ENCODE measurements around the gene BPIFB2.
A peak's percentile ranks its signal among the peaks of the same experiment; 100 is the strongest.
"Not testable (repeated sequence)": the region's sequence is repeated elsewhere in the genome, so short reads cannot be mapped to it uniquely, and the experiment has no call there.

Gene BPIFB2

DNA sequence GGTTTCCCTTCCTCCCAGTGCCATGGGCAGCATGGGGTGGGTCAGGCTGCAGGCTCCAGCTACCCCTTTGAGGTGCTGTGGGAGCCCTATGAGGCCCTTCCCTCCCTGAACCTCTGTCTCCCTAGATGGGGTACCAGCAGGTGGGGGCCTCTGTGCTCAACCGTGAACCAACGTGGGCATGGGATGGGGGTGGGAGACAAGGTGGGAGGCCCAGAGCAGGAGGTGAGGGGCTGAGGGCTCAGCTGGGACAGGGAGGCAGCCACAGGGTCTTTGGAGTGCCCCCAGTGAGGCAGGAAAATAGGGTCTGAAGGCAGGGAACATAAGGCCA is 36.6 kb upstream of the BPIFB2 start:
- DNase-seq (ENCODE audit: low read depth), result no peak

DNA sequence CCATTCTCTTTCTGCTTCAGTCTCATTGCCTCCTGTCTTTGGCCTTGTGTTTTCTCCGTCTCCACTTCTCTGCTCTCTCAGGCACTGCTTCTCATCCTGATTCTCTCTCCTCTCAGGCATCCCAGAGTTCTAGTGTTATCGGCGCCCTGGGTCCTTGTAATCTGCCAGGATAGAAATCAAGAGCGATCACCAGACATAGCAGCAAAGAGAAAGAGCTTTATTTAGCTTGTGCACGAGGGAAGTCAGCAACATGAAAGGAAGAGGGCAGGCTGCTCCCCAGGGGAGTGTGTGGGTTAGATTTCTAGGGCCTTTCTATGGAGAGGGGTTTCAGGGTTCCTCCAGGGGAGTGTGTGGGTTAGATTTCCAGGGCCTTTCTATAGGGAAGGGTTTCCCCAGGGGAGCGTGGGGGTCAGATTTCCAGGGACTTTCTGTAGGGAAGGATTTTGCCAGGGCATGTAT is 35.8 kb upstream of the BPIFB2 start:
- no peak for DNase-seq (ENCODE audit: low read depth)

DNA sequence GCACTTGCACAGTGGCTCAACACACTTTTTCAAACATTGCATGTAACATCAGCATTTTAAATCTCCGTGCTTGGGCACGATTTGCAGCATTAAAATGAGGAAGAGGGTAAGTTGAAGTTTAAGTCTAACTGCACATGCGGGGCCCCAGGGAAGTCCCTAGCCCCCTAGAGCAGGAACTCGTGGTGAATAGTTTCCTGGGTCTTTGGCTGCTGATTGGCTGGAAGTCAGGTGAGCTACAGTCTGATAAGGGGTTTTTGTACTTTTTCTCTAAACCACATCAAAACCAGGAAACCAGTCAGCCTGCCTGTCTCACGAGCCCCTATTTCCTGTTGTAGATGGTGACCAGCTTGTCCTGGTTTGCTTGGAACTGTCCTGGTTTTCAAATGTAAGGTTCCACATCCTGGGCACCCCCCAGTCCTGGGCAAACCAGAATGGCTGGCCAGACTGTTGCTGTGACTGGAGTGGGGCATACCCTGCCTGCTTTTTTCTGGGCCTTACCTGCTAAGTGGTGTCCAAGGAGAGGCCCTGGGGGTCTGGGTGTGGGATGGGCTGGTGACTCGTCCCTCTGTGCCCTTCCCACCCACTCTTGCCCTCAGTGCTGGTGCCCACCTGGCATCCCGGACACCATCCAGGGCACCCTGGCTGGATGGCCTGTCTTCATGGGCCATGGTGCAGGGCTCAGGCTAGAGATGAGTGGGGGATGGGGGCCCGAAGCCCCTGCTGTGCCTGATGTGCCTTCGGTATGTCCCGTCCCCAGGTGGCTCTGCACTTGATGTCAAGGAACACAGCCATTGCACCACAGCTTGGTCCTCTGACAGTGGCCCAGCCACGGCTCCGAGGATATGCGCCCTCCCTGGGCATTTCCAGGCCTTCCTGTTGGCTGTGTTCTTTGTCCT is 35.1 kb upstream of the BPIFB2 start:
- DNase-seq (ENCODE audit: low read depth), result peak; percentile 66

DNA sequence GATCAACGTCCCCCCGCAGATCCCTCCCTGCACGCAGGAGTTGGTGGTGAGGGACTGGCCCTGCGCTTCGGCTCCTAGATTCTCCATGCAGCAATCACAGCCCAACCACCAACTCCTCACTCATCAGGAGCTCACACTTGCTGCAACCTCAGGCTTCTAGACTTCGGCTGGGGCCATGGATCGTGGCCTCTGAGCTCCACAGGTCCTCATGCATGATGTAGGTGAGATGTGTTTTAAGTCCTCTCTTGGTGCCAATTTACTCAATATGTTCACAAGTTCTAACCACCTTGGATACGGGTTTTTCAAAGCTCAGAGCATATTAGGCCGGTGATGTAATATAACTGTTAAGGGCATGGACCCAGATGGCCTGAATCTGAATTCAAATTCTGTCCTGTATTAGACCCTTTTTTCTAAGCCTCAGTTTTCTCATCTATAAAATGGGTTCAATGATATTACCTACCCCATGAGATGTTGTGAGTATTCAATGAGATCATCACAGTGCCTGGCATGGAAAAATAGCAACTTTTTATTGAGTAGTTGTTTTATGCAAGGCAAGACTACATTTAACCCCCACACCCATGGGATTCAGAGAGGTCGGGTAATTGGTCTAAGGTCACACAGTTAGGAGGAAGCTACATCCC is 34.3 kb upstream of the BPIFB2 start:
- no peak for DNase-seq (ENCODE audit: low read depth)

DNA sequence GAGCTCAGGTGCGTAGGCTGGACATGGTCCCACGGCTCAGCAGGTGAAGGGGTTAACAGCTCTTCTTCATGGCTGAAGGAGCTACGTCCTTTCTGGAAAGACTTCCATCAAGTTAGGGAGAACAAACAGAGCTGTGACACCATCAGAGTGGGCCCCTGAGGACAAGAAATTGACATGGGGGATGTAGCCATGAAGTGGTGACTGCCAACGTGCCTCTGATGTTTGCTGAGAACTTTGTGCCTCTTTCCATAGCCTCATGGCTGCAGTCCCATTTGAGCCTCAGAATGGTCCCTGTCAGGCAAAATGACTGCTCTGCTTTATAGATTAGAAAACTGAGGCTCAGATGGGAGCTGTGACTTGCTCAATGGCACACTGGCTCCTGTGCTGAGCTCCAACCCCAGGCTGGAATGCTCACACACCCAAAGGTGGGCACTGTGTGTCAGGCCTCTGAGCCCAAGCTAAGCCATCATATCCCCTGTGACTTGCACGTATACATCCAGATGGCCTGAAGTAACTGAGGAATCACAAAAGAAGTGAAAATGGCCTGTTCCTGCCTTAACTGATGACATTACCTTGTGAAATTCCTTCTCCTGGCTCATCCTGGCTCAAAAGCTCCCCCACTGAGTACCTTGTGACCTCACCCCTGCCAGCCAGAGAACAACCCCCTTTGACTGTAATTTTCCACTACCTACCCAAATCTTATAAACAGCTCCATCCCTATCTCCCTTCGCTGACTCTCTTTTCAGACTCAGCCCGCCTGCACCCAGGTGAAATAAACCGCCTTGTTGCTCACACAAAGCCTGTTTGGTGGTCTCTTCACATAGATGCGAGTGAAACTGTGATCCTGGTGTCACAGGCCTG is 33.1 kb upstream of the BPIFB2 start:
- DNase-seq (ENCODE audit: low read depth), result not testable (repeated sequence)

DNA sequence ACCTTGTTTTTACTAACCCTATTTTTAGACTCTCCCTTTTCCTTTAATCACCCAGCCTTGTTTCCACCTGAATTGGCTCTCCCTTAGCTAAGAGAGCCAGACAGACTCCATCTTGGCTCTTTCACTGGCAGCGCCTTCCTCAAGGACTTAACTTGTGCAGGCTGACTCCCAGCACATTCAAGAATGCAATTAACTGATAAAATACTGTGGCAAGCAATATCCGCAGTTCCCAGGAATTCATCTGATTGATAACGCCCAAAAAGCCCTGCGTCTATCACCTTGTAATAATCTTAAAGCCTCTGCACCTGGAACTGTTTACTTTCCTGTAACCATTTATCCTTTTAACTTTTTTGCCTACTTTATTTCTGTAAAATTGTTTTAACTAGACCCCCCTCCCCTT is 32.4 kb upstream of the BPIFB2 start:
- DNase-seq (ENCODE audit: low read depth), result not testable (repeated sequence)

DNA sequence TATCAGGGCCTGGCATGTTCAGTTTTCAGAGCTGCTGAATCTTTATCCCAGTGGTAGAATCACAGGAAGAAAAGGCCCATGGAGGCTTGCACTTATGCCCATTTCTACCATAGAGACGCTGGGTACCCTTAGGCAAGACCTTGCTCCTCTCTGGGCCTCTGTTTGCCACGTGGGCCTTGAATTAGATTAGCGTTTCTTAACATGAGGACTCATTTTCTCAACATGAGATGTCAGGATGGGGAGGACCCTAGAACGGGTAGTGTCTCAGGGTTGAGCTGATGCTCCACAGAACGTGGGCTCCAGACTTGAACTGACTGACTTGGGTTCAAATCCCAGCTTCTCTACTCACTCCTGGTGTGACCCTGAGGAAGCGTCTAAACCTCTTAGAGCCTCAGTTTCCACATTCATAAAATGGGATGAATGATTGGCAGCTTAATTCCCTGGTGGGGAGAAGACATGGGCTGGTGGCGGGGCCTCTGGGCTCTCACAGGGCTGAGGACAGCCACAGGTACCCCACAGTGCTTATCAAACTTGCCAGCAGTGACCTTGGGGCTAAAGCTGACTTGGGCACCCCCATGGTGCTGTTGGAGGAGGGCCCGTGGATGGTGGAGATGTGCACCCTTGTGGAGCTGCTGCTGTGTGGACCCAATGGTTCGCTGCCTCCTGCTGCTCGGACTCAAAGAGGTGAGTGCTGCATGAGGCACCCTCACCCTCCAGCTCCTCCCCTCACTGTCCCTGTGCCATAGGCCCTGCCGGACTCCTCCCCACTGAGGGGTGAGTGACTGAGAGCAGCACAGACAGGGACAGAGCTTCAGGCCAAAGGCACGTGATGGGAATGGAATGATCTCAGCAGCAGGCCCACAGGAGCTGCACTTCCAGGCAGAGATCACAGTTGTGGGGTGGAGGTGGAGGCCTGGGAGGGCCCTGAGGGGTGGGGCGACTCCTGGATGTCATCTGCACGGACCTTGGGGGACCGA is 31.5 kb upstream of the BPIFB2 start:
- DNase-seq (ENCODE audit: low read depth), result no peak

DNA sequence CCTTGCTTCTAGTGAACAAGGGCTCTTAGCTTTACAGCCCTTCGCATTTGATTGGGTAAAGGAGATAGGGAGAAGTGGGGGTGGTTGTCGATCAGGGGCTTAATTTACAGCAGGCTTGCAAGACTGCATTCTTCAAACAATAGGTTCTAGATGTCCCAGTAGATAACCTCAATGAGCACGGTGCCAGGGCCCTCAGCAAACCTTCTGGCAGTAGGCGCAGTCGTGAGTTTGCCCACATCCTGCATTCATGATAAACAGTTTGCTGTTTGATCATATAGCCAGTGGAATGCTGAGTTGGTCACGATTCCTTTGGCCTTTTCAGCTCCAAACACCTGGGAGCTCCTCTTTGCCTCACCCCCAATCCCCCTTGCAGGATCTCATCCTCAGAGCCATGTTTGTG is 30.8 kb upstream of the BPIFB2 start:
- no peak for DNase-seq (ENCODE audit: low read depth)

DNA sequence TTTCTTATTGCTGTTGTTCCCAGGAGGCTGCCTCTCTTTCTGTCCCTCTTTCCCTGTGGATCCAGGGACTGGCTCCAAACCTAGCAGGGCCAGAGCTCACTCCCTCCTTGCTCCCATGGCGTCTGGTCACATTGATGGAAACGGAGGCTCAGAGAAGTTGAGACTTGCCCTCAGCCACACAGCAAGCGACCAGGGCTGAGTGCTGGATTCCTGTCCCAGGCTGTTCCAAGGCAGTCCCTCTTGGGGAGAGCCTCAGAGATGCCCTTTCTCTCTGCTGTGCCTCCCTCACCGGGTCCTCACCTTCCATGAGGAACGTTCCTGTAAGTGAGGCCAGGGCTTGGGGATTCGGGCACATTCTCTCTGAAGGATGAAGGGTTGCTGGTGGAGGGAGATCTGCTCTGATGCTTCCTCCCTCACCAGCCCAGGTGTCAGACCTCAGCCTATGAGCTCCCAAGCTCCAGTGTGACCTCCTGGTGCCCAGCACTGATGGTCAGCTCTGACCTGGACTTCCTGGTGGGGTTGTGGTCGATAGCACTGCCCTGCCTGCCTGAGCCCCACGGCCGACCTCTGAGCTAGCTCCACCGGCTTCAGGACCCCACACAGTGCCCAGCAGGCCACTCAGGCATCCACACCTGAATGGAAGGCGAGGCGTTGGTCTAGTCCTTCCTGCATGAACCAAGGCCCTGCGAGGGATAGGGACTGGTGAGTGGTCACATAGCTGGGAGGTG is 30.1 kb upstream of the BPIFB2 start:
- DNase-seq (ENCODE audit: low read depth), result no peak

DNA sequence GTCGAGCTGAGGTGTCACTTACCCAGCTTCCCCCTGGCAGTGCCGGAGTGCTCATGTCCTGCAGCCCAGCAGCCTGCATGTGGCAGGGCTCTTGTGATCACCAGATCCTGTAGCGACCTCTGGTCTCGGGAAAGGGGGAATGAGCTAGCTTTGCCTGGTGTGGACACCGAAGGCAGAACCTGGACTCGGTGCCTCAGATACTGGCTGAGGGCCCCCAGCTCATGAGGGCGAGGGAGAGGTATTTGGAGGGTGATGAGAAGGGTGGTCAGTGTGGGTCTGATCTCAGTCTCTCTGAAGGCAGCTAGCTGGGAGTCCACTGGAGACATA is 29.5 kb upstream of the BPIFB2 start:
- DNase-seq (ENCODE audit: low read depth), result no peak

DNA sequence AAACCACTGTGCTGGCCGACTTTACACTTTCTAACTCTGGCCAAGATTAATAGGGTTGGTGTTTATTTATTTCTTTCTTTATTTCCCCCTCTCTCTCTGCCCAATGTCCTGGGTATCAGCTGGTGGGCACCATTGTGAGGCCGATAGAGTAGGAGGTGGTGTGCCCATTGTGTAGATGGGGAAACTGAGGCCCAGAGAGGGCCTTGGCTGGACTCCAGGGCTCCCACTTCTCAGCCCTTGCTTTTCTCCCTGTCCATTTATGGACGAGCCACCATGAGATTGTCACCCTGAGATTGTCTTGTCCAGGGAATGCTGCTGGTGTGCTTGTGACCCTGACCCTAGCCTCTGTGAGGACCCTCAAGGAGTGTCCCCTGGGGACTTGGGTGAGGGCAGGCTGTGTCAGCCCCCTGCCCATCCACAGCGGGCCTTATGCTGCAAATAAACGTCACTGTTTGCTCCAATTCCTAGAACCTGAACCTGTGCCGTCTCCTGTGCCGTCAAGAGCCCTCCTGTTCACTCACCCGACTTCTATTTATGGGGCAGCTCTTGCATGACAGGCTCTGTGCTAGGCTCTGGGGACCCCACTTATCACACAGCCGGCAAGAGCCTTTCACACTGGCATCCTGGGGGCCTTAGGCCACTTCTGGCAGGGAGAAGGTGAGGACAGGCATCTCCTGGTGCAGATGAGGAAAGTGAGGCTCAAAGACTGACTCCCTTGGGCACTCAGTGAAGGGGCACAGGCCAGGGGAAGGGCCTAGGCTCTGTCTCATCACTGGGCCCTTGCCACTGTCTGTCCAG is 28.1 kb upstream of the BPIFB2 start:
- DNase-seq (ENCODE audit: low read depth), result no peak

DNA sequence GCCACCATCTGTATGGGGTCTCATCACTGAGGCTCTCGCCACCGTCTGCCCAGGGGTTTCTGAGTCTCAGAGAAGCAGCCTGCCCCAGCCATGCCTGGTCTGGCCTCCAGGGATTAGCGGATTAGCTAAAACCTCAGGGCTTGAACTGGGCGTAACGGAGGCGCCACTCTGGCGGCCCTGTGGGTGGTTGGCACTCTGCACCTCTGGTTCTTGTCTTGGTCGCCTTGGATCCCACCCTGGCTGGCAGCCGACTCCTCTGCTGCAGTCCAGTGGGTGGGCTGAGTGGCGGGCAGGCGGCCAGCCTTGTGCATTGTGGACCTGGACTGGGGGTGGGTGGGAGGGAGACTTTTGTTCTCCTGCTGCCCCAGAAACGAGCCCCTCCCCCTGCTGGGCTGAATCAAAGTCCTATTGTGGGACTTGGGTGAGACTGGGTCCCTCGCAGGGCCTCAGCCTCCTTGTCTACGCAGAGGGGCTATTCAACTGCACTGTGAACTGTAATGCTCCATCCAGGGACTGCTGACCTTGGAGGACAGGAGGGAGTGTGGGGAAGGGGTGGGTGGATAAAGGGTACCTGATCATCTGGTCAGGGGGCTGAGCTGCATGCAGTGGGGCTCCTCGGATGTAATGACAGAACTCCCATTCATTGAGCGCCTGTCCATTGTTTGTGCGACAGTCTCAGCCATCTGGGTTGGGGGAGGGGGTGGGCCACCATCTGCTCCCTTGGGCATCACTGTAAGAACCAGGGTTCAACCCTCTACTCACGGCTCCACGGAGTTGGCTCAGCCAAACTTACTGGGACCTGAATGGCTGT is 27.2 kb upstream of the BPIFB2 start:
- no peak for DNase-seq (ENCODE audit: low read depth)

DNA sequence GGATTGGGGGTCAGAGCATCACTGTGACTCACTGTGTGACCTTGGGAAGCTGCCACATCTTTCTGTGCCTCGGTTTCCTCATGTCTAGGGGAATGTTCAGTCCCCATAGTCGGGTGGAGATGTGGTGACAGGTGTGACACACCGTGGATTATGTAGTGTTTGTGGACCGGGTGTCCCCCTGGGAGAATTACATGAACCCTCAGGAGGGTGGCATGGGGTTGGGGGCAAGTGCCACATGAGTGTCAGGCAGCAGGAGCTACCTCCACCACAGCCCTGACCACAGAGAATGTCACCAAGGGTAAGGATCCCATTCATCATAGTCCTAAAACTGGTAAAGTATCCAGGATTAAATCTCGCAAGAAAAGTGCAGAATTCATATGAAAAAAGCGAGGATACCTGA is 26.5 kb upstream of the BPIFB2 start:
- DNase-seq (ENCODE audit: low read depth), result no peak

DNA sequence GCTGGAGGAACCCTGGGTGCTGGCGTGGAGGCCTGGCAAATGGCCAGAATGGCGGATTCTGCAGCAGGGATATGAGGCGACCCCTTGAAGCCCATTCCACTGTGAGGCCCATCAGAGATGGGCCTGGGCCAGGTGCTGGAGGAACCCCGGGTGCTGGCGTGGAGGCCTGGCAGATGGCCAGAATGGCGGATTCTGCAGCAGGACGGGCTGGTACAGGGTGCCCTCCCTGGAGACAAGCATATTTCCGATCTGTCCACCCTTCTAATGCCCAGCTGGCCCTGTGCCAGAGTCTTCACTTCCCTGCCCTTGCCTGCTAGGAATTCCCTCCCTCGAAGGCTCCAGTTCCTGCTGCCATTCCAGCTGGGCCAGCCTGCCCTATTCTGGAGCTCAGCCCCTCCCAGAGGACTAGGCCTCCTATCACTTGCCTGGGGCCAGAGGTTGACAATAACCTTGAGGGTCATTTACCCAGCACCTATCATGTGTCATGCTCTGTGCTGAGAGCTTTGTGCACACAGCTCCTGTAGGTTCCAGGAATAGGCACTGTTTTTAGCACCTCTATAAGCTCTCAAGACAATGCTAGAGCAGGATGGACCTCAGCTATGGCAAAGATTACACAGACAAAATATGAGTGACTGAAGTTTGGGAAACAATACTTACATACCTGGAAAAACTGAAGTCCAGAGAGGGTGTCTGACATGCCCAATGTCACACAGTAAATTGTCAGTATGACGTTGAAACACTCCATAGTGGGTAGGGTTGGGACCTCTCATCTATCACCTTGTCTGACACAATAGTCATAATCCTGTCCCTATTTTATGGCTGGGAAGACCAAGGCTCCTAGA is 24.7 kb upstream of the BPIFB2 start:
- DNase-seq (ENCODE audit: low read depth), result no peak

DNA sequence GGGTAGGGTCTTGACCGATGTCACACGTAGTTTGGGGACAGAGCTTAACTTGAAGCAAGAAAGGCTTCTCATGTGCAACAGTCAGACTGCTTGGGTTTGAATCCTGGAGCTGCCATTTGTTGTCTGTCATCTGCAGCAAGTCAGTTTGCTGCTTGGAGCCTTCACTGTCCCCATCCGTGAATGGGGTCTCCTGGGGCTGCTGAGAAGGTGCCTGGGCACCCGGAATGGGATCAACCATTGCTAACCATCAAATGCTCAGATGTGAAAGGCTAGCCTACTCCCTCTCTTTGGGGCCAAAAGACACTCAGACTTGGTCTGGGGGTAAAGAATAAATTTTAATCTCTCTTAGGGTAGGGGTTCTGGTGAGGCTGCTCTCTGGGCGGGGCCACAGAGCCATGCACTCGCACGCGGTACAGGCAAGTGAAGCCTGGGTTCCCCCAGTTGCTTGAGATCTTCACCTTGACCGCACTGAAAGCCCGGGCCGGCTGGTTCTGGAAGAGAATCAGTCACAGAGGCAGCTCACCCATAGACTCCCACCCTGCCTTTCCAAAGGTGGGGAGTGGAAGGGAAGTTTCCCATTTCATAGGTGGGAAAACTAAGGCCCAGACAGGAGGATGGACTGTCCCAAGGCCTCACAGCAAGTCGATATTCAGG is 23.9 kb upstream of the BPIFB2 start:
- no peak for DNase-seq (ENCODE audit: low read depth)

DNA sequence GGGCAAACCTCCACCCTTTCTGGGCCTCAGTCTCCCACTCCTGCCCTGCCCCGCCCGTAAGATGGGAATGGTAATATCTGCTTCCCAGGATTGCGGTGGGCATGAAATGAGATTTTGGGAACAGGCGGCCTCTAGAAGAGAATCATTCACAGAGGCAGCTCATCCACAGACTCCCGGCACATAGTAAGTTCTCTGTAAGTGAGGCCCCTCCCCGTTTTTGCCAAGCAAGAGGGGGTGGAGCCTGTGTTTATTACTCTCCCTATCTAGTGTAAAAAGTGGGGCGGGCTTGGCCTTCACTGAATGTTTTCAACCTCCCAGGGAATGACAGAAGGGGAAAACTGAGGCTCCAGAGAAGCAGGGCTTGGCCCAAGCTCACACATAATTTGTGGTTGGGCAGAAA is 23.3 kb upstream of the BPIFB2 start:
- DNase-seq (ENCODE audit: low read depth), result no peak

DNA sequence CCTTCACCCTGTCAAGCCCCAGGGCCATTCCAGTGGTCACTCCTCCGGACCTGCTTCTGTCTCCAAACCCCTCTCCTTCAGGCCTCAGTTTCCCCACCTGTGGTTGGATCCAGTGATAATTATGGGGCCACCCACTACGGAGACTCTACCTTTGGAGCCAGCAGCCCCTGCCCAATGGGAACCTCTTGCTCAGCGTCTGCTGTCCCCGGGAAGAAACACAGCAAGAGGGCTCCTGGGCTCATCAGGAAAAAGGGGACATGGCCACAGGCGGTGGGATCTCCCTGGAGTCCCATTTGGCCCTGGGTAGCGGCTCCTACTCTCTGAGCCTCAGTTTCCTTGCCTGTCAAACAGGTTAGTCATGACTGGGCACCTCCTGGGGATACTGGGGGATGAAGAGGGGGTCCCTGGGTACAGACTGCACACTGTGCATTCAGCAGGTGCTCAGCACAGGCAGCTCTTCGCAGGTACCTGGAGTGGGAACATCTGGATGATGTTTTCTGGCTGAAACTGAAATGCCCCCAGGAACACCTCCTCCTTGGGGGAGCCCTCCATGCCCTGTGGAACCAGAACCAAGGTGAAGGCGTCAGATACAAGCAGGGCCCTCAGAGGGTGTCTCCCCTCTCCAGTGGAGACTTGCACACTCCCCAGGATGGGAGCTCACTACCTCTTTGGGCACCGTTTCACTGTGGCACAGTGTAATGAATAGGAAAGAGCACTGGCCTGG is 22.7 kb upstream of the BPIFB2 start:
- DNase-seq (ENCODE audit: low read depth), result no peak
